ENCODE measurements around the gene MYOF.

DNA sequence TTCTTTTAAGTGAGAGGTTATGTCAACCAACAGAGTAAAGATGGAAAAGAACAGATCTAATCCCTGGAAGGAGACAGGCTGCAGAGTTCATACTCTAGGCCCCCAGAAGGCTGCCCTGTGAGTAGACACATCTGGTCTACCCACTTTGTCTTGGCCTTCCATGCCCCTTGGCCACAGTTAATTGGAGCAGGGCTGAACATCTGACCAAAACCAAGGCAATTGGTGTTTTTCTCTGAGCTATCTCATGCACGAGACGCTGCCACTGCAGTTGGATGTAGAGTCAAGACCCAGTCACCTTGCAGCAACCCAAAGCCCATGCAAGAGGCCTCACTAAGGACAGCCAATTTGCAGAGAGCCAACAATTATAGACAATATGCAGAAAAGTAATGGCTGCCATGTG, 9.0 kb downstream of the MYOF start:
- TF ChIP-seq, protein P1, sequence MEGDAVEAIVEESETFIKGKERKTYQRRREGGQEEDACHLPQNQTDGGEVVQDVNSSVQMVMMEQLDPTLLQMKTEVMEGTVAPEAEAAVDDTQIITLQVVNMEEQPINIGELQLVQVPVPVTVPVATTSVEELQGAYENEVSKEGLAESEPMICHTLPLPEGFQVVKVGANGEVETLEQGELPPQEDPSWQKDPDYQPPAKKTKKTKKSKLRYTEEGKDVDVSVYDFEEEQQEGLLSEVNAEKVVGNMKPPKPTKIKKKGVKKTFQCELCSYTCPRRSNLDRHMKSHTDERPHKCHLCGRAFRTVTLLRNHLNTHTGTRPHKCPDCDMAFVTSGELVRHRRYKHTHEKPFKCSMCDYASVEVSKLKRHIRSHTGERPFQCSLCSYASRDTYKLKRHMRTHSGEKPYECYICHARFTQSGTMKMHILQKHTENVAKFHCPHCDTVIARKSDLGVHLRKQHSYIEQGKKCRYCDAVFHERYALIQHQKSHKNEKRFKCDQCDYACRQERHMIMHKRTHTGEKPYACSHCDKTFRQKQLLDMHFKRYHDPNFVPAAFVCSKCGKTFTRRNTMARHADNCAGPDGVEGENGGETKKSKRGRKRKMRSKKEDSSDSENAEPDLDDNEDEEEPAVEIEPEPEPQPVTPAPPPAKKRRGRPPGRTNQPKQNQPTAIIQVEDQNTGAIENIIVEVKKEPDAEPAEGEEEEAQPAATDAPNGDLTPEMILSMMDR (IDR thresholded peaks at IDR 0.05 in 2 of 3, conservative IDR thresholded peaks at IDR 0.05 in 1 of 3; ENCODE audit: control insufficient read depth in 2 of 3, extremely low read depth in 1 of 3, insufficient read depth in 1 of 3, low read depth in 3 of 3, low read length in 3 of 3), result no peak
- no peak for TF ChIP-seq JUND (IDR thresholded peaks at IDR 0.05; ENCODE audit: low read depth, low read length)
- TF ChIP-seq RFX5 (IDR thresholded peaks at IDR 0.05; ENCODE audit: low read depth, low read length), result no peak
- TF ChIP-seq SPI1 (IDR thresholded peaks at IDR 0.05; ENCODE audit: borderline replicate concordance, insufficient read depth, low read depth, low read length), result no peak
- no peak for TF ChIP-seq JUNB (IDR thresholded peaks at IDR 0.05)
- TF ChIP-seq SIN3A (IDR thresholded peaks at IDR 0.05; ENCODE audit: low read depth, low read length), result no peak
- no peak for TF ChIP-seq EP300 (IDR thresholded peaks at IDR 0.05; ENCODE audit: borderline replicate concordance in 1 of 2, control insufficient read depth in 1 of 2, low read depth in 2 of 2, low read length in 2 of 2)
- TF ChIP-seq HCFC1 (IDR thresholded peaks at IDR 0.05; ENCODE audit: low read length), result no peak
- no peak for TF ChIP-seq NFXL1 (IDR thresholded peaks at IDR 0.05; ENCODE audit: borderline replicate concordance)
- TF ChIP-seq, protein P2, sequence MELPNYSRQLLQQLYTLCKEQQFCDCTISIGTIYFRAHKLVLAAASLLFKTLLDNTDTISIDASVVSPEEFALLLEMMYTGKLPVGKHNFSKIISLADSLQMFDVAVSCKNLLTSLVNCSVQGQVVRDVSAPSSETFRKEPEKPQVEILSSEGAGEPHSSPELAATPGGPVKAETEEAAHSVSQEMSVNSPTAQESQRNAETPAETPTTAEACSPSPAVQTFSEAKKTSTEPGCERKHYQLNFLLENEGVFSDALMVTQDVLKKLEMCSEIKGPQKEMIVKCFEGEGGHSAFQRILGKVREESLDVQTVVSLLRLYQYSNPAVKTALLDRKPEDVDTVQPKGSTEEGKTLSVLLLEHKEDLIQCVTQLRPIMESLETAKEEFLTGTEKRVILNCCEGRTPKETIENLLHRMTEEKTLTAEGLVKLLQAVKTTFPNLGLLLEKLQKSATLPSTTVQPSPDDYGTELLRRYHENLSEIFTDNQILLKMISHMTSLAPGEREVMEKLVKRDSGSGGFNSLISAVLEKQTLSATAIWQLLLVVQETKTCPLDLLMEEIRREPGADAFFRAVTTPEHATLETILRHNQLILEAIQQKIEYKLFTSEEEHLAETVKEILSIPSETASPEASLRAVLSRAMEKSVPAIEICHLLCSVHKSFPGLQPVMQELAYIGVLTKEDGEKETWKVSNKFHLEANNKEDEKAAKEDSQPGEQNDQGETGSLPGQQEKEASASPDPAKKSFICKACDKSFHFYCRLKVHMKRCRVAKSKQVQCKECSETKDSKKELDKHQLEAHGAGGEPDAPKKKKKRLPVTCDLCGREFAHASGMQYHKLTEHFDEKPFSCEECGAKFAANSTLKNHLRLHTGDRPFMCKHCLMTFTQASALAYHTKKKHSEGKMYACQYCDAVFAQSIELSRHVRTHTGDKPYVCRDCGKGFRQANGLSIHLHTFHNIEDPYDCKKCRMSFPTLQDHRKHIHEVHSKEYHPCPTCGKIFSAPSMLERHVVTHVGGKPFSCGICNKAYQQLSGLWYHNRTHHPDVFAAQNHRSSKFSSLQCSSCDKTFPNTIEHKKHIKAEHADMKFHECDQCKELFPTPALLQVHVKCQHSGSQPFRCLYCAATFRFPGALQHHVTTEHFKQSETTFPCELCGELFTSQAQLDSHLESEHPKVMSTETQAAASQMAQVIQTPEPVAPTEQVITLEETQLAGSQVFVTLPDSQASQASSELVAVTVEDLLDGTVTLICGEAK (IDR thresholded peaks at IDR 0.05; ENCODE audit: borderline replicate concordance), result no peak
- no peak for TF ChIP-seq KAT2A (conservative IDR thresholded peaks at IDR 0.05; ENCODE audit: control insufficient read depth, low read depth, low read length)
- TF ChIP-seq NR2C1 (IDR thresholded peaks at IDR 0.05), result no peak

Data from GM12878 (cell line).